HG03571 (cell line): ENCODE results near the gene TMEM130.

Source experiments
- ATAC-seq: cut with Tn5 transposase; IDR thresholded peaks from one replicate; pipeline ENCODE4 v1.9.1; 2021; ENCODE audit not compliant: unreplicated experiment

Gene TMEM130

GRCh38 chr7:98810153-98810802 lies 59.5 kb downstream of the TMEM130 start:
- ATAC-seq: no peak

- no peak for ATAC-seq
Measured at GRCh38 chr7:98808751-98809460, 60.9 kb downstream of the TMEM130 start.

GRCh38 chr7:98807068-98808048 lies 62.5 kb downstream of the TMEM130 start:
- ATAC-seq: no peak

GRCh38 chr7:98805956-98806838 lies 63.6 kb downstream of the TMEM130 start:
- ATAC-seq: no peak

DNA sequence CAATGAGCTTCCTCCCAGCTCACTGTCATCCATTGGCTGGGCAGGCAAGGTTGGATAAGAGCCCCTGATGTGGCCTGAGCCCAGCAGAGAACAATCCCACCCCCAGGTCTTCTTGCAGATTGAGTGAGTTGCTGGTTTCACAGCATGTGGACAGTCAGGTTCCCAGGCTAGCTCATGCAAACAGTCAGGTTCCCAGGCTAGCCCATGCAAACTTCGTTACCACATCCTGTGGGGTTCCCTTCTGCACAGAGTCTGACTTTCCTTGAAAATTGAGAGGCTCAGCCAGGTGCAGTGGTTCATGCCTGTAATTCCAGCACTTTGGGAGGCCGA lies 67.1 kb downstream of the TMEM130 start:
- peak; percentile 45 for ATAC-seq

- peak; percentile 88 for ATAC-seq
Measured at GRCh38 chr7:98802088-98802780, 67.6 kb downstream of the TMEM130 start.

GRCh38 chr7:98800996-98801395 lies 68.8 kb downstream of the TMEM130 start:
- ATAC-seq: no peak

GRCh38 chr7:98797150-98797549 lies 72.7 kb downstream of the TMEM130 start:
- no peak for ATAC-seq
